Stimulated activated CD4-positive, alpha-beta T cell treated with anti-CD3 and anti-CD28 coated beads, Interleukin-12 subunit alpha, Interleukin-12 subunit beta, amount 100 ng/mL, for 48 hours (primary cell): ENCODE data around the gene WDR4.
A peak's percentile ranks its signal among the peaks of the same experiment; 100 is the strongest.
"Not testable (repeated sequence)": the region's sequence is repeated elsewhere in the genome, so short reads cannot be mapped to it uniquely, and the experiment has no call there.

Source experiments
- DNase-seq, 3 donors: peaks; one replicate each; pipeline ENCODE4 v3.0.0-alpha.2; 2020; ENCODE audit warnings: low read depth in 2 of 3, low spot score in 1 of 3

The WDR4 gene

DNA sequence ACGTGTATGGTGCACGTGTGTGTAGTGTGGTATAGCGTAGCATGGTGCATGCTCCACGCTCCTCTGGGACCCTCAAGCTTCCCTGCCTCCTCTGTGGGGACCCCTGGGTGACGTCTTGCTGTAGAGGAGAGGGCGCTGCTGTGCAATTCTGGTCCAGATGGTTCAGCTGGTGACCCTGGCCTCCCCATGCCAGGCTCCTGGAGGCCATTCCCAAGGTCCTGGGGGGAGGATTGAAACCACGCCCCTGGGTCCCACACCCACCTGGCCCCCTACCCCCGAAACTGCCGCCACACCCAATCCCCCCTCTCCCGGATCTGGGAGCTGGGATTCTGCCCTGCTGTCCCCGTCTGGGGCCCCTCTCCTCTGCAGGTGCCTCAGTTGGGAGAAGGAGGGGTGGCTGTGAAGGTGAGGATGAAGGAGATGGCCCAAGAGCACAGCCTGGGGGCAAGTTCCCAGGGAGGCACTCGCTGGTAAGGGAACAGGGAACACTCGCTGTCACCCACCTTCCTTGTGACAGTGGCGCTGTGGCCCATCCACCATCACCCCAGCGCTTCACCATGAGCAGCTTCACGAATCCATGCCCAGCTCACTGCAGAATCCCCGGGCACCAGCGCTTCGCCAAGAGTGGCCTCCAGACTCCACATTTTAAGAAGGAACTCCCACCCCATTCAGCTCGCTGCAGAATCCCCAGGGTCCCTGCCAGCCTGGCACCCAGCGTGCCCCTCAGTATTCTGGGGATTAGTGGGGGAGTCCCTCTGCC lies 38.0 kb downstream of the WDR4 start:
- no peak for DNase-seq

DNA sequence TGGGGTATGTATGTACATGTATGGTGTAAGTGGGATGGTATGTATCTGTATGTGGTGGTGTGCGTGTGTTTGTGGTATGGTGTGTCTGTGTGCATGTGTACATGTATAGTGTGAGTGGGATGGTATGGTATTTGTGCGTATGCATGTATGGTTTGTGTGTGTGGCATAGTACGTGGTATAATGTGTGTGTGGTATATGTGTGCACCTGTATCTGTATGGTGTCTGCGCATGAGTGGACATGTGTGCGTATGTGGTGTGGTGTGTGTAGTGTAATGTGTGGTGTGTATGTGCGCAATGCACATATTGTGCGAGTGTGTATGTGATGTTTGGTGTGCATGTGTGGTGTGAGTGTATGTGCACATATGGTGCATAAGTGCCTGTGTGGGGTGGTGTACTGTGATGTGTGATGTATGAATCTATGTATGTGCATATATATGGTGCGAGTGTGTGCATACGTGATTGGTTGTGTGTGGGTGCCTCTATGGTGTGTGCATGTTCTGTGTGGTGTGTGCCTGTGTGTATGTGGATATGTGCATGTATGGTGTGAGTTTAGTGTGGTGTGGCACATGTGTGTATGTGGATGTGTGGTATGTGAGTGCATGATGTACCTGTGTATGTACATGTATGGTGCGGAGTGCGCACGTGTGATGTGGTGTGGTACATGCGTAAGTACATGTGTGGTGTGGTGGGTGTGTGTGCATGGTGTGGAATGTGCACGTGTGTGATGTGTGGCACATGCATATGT lies 38.8 kb downstream of the WDR4 start:
- DNase-seq: no peak

DNA sequence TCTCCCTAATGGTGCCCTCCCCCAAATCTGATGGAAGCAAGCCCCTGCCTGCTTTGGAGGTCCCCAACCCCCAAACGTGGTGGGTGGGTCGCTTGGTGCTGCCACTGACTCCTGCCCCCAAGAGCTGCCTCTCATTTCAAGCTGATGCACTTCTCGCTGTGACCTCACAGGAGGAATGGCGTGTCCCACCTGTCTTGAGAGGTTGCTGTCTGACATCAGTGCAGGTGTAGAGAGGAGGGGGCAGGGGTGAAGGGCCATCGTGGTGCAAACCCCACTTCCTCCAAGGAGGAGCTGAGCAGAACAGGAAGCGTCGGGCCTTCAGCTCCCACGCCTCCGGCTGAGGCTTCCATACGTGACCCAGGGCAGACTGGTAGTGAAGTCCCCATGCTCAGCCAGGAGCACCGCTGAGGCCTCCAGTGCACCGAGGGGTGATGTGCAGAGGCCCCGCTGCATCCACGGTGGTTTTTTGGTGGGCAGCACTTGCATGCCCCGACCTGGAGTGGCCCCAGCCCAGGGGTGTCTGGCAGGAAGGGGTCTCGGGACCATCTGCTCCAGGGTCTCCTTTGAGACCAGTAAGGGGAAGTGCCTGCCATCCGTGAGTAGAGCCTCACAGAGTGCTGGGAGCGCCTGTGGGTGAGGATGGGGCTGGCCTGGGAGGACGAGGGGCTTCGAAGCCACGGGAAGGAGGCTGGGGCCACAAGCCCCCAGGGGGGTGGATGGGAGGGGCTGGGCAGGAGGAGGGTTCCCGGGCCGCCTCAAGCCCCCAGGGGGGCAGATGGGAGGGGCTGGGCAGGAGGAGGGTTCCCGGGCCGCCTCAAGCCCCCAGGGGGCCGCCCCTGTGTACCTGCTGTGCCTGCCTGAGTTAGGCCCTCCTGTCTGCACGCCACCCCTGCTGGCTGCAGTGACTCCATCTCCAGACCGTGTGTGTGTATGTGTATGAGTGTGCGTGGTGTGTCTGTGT lies 39.8 kb downstream of the WDR4 start:
- no peak for DNase-seq

DNA sequence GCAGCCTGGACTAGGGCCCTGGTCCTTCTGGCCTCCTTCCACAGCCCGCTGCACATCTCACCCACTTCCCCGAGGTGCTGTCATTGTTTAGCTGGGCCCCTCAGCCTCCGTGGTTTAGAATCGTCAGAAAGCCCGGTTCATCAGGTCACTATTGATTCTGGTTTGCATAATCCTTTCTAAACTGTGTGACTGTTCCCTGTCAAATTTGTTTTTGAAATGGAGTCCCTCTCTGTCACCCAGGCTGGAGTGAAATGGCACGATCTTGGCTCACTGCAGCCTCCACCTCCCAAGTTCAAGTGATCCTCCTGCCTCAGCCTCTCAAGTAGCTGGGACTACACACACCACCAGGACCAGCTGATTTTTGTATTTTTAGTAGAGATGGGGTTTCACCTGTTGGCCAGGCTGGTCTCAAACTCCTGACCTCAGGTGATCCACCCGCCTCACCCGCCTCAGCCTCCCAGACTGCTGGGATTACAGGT lies 41.1 kb downstream of the WDR4 start:
- DNase-seq: not testable (repeated sequence)

DNA sequence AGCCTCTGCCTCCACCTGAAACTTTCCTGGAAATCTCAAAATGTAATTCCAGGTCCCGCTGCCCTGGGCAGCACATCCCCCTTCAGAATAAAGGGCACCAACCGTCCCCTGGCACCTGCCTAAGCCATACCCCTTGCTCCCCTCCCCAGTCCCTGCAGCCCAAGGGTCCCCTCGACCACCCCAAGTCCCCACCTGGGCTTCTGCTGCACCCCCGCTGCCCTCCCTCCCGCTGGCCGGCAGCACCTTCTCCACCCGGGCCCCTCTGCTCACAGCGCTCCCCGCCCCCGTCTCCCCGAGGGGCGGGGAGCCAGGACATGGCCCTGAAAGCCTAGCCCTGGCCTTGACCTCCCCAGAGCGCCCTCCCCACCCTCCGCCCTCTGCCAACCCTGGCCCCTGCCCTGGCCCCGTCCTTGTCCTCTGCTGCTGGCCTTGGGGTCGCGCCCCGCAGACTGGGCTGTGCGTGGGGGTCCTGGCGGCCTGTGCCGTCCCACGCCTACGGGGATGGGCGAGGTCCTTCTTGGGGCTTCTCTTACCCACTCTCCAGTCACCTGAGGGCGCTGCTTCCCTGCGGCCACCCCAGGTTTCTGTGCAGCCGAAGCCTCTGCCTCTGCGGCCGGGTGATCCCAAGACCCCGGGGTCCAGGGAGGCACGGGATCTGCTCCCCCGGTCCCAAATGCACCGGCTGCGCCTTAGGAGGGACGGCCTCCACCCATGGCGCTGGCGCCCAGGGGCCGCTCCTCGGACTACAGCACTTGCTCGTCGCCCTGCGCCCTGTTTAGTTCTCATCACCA lies 41.7 kb downstream of the WDR4 start:
- no peak for DNase-seq

DNA sequence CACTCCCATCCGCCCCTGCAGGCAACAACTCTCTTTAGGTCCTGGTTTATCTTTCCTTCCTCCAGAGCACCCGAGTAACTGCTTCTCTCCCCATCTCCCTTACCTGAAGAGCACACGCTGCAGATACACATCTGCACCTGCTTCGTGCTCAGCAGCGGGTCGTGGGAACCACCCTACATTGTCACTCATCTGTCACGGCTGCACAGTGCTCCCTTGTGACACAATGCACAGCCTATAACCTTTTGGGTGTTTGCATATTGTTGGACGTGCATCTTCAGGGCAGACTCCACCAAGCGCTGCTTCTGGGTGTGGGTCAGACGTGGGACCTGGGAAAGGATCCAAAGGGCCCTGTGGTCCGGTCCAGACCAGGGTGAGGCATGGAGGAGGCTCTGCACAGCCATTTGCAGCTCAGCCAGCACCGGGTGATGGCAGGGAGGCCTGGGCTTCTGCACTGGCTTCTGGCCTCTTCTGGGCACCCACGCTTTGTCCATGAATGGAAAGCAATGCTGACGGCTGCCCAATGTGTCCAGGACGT lies 42.5 kb downstream of the WDR4 start:
- no peak for DNase-seq

DNA sequence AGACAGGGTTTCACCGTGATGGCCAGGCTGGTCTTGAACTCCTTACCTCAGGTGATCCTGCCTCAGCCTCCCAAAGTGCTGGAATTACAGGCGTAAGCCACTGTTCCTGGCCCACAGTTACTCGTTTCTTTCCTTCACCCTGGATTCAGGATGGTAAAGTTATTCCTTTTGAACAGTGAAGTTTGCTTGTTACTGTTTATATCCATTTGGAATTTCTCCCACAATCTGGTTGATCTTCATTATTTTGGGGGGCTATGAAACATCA lies 43.0 kb downstream of the WDR4 start:
- DNase-seq: no peak

DNA sequence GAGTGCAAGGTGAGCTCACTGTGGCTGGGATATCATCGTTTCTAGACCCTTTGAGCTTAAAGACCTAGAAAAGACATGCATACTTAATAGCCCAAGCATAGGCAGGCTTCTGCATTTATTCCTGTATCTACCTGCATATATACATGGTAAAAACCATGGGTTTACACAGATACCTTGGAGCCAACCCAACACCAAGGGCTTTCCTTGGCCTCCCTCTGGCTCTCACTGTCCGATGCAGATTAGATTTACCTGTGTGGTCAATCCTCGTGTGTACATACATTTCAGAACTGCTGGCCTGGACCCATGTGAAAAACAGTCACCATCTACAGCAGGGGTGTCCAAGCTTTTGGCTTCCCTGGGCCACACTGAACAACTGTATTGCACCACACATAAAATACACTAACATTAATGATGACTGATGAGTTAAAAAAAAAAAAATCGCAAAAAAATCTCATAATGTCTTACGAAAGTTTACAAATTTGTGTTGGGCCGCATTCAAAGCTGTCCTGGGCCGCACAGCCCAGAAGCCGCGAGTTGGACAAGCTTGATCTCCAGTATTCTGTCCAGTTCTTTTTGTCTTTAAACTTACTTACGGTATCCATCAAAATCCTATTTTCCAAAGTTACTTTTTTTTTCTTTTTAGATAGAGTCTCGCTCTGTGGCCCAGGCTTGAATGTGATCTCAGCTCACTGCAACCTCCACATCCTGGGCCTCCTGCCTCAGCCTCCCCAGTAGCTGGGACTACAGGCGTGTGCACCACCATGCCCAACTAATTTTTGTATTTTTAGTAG lies 43.5 kb downstream of the WDR4 start:
- DNase-seq: no peak

DNA sequence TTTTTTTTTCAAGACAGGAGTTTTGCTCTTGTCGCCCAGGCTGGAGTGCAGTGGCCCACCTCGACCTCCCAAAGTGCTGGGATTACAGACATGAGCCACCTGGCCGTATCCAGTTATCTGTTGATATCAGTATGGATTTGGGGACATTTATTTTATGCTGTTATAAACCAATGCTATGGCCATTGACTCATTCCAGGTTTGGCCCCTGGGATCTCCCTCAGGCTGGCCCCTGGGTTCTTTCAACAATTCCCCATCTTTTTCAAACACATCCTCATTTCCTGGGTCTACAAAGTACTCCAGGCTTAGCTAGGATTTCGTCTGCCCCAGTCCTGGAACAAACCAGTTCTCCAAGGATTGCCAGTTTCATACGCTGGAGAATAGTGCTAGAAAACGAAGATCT lies 44.1 kb downstream of the WDR4 start:
- DNase-seq: no peak

DNA sequence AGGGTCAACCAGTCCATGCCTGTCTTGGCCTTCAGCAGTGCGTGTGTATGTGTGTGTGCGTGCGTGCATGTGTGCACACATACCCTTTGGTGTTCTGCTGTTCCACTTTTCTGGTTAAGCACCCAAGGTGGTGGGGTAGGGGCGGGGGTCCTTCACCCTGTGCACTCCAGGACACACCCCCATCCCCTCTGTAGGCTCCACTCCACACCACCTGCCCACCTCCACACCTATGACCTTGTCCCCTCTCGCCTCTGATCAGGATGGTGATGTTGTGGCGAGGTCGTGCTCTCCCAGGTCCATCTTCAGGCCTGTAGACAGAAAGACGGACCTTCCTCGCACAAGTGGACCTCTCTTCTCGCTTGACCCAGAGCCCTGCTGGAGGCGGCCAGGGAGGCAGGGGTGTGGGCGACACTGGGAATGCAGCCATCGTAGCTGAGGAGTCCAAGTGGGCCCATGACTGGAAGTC lies 44.6 kb downstream of the WDR4 start:
- no peak for DNase-seq

DNA sequence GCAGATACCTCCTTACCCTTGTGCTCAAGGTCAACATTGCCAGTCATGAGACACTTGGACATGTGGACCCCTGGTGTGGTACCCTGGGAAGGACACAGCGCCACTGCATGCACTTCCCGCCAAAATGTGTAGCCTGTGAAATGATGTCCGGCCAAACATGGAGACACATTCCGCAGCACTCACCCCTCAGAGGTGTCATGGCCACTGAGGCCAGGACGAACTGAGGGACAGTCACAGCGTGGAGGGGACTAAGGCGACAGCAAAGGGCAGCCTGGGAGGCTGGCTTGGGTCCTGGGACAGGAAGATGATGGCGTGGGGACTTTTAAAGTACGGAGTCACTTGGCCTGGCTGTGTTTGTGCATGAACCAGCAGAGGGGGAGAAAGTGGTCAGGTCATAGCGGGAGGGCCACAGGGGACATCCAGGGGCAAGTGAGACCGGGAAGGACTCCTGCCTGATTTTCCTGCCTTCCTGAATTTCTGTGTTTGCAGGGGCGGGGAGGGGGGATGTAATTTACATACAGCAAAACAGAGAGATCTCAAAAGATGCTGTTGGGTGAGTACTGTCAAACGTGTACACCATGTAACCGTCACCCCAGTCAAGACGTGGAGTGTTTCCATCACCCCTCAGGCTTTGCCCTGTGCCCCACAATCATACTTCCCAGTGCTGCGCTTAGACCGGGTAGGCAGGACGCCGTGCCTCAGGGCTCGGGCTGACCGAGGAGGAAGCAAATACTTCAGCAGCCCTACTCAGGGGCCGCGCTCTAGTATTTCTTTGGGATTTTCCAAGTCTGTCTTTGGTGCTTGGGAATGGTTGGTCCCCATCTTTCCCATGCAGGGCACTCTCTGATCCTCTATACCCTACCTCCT lies 45.2 kb downstream of the WDR4 start:
- DNase-seq: no peak

DNA sequence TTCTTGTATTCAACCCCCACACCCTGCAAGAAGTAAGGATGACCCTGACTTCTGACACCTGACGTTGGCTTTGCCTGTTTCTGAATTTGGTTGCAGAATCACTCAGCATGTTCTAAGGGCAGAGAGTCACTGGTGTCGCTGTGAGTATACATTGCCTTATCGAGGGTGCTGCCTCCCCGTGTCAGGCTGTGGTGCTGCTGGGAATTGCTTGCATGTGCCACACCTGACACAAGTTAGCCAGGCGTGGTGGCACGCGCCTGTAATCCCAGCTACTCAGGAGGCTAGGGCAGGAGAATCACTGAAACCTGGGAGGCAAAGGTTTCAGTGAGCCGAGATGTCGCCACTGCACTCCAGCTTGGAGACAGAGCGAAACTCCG lies 45.9 kb downstream of the WDR4 start:
- peak; percentile 52 to 56 (median 55) for DNase-seq

DNA sequence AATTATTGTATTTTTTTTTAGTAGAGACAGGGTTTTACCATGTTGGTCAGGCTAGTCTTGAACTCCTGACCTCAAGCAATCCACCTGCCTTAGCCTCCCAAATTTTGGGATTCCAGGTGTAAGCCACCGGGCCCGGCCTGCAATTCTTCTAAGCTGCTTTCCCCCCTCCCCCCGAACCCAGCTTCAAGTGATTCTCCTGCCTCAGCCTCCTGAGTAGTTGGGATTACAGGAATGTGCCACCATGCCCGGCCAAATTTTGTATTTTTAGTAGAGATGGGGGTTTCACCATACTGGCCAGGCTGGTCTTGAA lies 47.1 kb downstream of the WDR4 start:
- DNase-seq: not testable (repeated sequence)

DNA sequence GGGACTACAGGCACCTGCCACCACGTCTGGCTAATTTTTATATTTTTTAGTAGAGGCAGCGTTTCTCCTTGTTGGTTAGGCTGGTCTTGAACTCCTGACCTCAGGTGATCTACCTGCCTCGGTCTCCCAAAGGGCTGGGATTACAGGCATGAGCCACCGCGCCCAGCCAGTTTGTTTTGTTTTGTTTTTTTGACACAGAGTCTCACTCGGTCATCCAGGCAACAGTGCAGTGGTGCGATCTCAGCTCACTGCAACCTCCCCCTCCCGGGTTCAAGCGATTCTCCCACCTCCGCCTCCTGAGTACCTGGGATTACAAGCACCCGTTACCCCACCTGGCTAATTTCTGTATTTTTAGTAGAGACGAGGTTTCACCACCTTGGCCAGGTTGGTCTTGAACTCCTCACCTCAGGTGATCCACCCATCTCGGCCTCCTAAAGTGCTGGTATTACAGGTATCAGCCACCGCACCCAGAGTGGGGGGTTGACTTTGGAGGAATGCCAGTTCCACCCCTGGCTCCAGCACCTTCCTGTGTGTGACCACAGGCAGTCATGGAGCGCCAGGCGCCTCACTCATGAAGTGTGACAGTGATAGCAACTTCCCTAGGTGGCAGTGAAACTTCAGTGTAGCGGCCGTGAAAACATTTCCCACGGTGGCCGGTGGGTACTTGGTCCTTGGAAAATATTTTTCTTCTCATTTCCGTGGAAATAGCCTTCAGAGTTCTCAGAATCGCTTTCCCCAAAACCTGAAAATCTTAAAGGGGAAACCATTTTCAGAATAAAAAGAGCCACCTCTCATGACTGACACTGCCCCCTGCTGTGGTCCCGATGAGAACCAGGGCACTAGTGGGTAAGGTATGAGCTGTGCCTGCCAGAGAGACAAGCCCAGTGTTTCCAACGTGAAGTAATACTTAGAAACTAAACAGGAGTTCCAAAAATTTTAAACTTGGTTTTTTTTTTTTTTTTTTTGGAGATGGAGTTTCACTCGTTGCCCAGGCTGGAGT lies 48.6 kb downstream of the WDR4 start:
- no peak for DNase-seq

DNA sequence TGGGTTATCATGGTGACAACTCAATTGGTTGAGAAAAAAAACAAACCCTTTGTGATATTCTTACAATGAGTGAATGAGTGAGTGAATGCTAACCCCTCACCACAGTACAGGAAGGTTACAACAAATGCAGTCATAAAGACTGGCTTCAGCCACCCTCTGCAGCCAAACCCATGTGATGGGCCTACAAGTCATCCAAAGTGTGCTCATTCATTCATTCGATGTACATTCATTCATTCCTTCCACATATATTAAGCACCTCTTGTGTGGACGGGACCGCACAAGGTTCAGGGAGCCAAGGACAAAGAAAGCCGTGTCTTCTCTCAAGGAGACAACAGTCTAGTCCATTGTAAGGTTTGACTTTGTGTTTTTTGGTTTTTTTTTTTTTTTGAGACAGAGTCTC lies 49.4 kb downstream of the WDR4 start:
- no peak for DNase-seq

DNA sequence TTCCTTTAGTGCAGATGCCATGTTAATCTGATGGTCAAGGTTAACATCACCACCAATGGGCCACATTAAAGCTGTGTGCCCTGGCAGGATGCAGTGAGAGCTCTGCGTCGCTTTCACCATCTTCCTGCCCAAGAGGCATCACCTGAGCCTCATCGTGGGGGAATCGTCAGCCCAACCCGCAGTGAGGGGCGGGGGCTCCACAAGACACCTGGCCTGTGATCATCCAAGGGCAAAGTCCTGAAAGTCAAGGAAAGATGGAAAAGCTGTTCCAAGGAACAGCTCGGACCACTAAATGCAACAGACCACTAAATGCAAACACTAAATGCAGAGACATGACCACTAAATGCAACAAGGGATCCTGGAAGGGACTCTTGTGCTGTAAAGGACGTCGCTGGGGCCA lies 49.9 kb downstream of the WDR4 start:
- no peak for DNase-seq

DNA sequence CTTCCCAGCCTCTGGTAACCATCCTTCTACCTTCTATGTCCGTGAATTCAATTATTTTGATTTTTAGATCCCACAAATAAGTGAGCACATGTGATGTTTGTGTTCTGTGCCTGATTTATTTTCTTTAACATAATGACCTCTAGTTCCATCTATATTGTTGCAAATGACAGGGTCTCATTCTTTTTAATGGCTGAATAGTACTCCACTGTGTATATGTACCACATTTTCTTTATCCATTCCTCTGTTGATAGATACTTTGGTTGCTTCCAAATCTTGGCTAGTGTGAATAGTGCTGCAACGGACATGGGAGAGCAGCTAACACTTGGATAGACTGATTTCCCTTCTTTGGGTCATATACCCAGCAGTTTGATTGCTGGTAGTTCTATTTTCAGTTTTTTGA lies 51.8 kb downstream of the WDR4 start:
- DNase-seq: no peak
